ENCODE data around the gene ADGRB3.
"Not testable (repeated sequence)": the region's sequence is repeated elsewhere in the genome, so short reads cannot be mapped to it uniquely, and the experiment has no call there.

Gene ADGRB3

GRCh38 chr6:68741501-68742386 lies 106.7 kb downstream of the ADGRB3 start:
- no peak for DNase-seq (ENCODE audit: low spot score)

- no peak for DNase-seq (ENCODE audit: low spot score)
Measured at GRCh38 chr6:68743099-68743498, 108.0 kb downstream of the ADGRB3 start.

GRCh38 chr6:68744376-68744775 lies 109.3 kb downstream of the ADGRB3 start:
- not testable (repeated sequence) for DNase-seq (ENCODE audit: low spot score)

- no peak for DNase-seq (ENCODE audit: low spot score)
Measured at GRCh38 chr6:68746376-68746775, 111.3 kb downstream of the ADGRB3 start.

GRCh38 chr6:68747110-68747790 lies 112.2 kb downstream of the ADGRB3 start:
- no peak for DNase-seq (ENCODE audit: low spot score)

GRCh38 chr6:68747832-68748231 lies 112.8 kb downstream of the ADGRB3 start:
- DNase-seq (ENCODE audit: low spot score), result not testable (repeated sequence)

GRCh38 chr6:68754681-68755213 lies 119.7 kb downstream of the ADGRB3 start:
- no peak for DNase-seq (ENCODE audit: low spot score)

- no peak for DNase-seq (ENCODE audit: low spot score)
Measured at GRCh38 chr6:68756454-68757375, 121.6 kb downstream of the ADGRB3 start.

GRCh38 chr6:68757821-68758220 lies 122.7 kb downstream of the ADGRB3 start:
- DNase-seq (ENCODE audit: low spot score), result no peak

- DNase-seq (ENCODE audit: low spot score), result no peak
Measured at GRCh38 chr6:68758559-68758958, 123.5 kb downstream of the ADGRB3 start.

GRCh38 chr6:68760485-68760884 lies 125.4 kb downstream of the ADGRB3 start:
- no peak for DNase-seq (ENCODE audit: low spot score)

GRCh38 chr6:68760941-68761676 lies 126.0 kb downstream of the ADGRB3 start:
- DNase-seq (ENCODE audit: low spot score), result no peak

GRCh38 chr6:68761985-68762384 lies 126.9 kb downstream of the ADGRB3 start:
- DNase-seq (ENCODE audit: low spot score), result no peak

GRCh38 chr6:68771426-68771825 lies 136.3 kb downstream of the ADGRB3 start:
- no peak for DNase-seq (ENCODE audit: low spot score)

GRCh38 chr6:68774843-68775242 lies 139.8 kb downstream of the ADGRB3 start:
- no peak for DNase-seq (ENCODE audit: low spot score)

GRCh38 chr6:68776354-68776753 lies 141.3 kb downstream of the ADGRB3 start:
- no peak for DNase-seq (ENCODE audit: low spot score)

GRCh38 chr6:68777956-68778355 lies 142.9 kb downstream of the ADGRB3 start:
- DNase-seq (ENCODE audit: low spot score), result no peak

- DNase-seq (ENCODE audit: low spot score), result no peak
Measured at GRCh38 chr6:68778356-68779020, 143.4 kb downstream of the ADGRB3 start.

GRCh38 chr6:68779366-68779765 lies 144.3 kb downstream of the ADGRB3 start:
- no peak for DNase-seq (ENCODE audit: low spot score)

- DNase-seq (ENCODE audit: low spot score), result not testable (repeated sequence)
Measured at GRCh38 chr6:68790128-68790527, 155.0 kb downstream of the ADGRB3 start.

- DNase-seq (ENCODE audit: low spot score), result not testable (repeated sequence)
Measured at GRCh38 chr6:68814976-68815375, 179.9 kb downstream of the ADGRB3 start.

Measured in hematopoietic multipotent progenitor cell treated with erythropoietin and hydrocortisone succinate and interleukin-3 and kit ligand, for 15 days (in vitro differentiated cells).